Skin of body (tissue), 2 donors: ENCODE data around the gene RSU1. TPM values are rescaled to one million over a fixed set of nuclear protein-coding genes. Genes with fewer than 3 reads are reported as not detected.
"Not testable (repeated sequence)": the region's sequence is repeated elsewhere in the genome, so short reads cannot be mapped to it uniquely, and the experiment has no call there.

Experiments used
- DNase-seq: peaks from one replicate; lab custom pipeline; 2025; lab: John Stamatoyannopoulos, UW
- total RNA-seq: library from RNA; depleted of rRNA; stranded (reverse); fragments of >200 nt; gene quantifications from one replicate; pipeline ENCODE4 v1.2.3, GENCODE V29; 2014

RSU1 gene
- total RNA-seq, 1 donor from 2014 or later = 27.3 TPM

DNA sequence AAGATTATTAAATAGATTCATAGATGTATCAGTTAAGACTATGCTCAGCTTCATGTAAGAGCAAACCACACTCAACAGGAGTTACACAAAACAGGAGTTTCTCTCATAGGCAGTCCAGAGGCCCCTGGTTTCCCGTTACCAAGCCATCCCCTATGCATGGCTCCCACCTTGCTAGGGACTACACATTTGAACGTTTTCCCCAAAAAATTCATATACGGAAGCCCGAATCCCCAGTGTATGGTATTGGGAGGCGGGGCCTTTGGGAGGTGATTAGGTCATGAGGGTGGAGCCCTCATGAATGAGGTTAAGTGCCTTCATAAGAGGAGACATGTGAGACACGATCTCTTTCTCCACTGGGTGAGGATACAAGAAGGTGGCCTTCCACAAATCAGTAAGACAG lies 29.1 kb downstream of the RSU1 start:
- DNase-seq = no peak

DNA sequence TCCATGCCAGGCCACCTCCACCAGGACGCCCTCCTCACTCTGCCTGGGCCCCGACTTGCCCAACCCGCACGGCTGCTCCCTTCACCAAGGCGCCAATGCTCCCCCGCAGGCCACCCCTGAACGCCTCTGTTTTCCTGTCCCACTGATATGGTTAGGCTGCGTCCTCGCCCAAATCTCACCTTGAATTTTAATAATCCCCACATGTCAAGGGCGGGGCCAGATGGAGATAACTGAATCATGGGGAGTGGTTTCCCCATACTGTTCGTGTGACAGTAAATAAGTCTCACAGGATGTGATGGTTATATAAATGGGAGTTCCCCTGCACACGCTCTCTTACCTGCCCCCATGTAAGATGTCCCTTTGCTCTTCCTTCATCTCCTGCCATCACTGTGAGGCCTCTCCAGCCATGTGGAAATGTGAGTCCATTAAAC lies 29.8 kb downstream of the RSU1 start:
- DNase-seq = no peak

DNA sequence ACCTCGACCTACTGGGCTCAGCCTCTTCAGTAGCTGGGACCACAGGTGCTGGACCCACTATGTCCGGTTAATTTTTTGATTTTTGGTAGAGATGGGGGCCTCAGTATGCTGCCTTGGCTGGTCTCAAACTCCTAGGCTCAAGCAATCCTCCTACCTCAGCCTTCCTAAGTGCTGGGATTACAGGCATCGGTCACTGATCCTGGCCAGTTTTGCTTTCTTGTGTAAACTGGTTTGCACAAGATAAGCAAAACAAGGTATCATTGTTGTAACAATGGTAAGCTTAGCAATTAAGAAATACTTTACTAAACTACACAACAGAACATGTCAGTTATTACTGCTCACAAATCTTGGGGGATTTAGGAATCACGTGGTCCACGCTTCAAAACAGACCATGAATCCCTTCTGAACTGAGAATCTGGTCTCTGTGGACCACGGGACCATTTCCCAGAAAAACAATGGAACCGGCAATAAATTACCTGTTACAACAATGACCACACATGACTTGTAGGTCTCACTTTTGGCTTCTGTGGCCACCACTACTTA lies 36.8 kb downstream of the RSU1 start:
- no peak for DNase-seq

DNA sequence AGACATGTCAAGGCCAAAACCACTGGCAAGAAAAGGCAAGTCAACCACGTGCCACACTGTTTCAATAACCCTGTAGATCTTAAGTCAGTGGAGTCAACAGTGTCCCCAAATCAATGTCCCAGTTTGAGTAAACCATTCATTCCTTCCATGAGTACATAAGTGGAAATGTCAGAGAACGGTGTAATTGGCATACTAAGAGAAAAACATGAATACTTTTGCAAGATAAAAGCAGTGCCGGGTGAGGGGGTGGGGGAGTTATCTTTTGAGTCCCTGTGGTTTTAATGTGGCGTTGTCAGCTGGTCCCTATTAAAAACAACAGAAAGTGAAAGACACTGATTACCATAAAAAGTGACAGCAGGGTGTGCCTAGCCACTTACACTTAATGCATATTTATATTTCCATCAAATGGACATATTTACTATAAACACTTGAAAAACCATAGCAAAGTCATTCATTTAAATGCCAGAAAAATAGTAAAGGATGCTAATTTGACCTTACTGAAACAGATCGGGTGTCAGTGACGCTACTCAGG lies 37.8 kb downstream of the RSU1 start:
- no peak for DNase-seq

DNA sequence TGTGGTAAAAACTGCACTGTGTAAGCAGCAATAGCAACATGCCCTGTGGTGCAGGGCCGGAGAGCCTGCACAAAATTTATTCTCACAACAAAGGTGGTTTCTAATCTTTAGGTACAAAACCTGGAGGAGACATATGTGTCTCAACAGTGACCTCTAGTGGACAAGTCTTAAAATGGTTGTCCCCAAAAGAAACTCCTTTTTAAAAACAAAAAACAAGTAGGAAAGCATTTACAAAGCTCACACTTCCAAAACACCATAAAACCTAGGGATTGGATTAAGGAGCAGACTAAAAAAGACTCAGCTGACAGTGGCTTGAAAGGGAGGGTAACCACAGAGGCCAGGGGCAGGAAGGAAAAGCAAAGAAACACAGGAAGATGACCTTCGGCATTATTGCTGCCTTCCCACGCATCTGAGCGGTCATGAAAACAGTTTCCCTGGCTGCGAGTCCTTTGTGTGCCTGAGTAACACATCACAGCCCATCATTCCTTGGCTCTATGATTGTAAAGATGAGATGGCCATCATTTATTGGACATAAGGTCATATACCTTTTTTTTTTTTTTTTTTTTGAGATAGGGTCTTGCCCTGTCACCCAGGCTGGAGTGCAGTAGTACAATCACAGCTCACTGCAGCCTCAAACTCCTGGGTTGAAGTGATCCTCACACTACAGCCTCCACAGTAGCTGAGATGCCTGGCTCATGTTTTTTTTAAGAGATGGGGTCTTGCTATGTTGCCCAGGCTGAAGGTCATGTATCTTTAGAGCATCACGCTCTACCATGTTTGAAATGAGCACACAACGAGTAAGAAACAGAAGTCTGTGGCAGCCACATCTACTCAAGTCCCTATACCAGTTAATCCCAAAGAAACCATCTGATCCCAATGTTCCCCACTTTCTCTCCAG lies 39.5 kb downstream of the RSU1 start:
- peak; percentile 21 for DNase-seq

DNA sequence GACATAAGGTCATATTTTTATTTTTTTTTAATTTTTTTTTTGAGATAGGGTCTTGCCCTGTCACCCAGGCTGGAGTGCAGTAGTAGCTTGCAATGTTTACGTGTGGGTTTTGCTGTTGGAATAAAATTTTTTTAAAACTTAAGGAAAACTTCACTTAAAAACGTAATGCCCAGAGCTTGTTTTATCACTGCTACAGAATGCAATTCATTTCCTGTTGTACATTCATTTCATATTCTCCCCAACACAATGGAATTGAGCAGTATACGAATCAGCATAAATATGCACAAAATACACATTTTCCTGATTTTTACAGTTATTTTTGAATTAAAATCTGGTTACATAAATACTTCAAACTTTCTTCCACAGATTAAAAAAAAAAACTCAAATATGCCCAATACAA lies 40.3 kb downstream of the RSU1 start:
- no peak for DNase-seq

DNA sequence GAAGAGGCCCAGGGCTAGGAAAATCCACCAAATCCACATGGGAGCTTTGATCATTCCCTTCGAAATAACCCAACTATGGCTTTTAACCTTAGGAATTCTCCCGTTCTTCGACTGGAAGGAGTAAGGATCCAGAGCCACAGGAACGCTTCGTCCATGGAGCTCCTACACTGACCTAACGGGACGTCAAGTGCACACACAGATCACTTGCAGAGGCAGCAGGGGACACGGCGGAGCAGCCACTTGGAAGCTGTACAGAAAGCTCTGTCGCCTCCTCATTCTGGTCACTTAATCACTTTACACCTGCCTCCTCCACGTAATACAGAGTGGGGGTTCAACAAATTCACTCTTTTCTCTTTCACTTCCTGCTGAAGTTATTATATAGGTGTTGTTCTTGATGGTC lies 43.9 kb downstream of the RSU1 start:
- no peak for DNase-seq

DNA sequence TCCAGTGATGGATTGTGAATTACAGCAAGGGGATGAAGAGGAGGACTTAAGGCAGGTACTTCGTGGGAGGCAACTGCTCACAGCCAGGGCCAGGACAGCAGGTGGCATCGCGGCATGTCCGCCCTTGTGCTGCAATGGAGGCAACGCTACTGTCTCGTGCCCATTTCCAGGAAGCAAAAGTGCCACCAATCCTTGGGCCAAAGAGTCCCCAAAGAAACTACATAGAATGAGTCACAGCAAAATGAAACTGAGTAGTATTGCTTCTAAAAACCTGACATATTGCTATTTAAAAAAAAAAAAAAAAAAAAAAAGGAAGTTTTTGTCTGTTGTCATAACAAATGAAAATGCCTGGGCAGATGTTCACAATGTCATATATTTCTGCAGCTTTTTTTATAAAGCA lies 46.6 kb downstream of the RSU1 start:
- DNase-seq = no peak

DNA sequence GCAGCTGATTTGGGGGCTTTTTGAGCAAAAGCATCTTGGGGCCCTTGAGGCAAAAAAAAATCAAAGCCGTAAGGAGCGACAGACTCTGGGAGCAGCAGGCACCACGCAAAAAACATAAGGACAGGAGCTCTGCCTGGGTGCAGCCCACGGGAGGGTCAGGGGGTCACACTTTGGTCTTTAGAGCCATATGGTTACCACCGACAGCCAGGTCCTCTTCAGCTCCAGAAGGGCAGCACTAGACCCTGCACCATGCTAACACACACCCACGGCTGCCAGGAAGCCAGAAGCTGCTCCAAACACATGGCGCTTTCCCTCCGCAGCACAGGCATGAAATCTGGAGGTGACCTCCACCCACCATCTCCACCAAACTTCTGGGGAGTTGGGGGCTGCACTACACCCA lies 47.1 kb downstream of the RSU1 start:
- DNase-seq = no peak

DNA sequence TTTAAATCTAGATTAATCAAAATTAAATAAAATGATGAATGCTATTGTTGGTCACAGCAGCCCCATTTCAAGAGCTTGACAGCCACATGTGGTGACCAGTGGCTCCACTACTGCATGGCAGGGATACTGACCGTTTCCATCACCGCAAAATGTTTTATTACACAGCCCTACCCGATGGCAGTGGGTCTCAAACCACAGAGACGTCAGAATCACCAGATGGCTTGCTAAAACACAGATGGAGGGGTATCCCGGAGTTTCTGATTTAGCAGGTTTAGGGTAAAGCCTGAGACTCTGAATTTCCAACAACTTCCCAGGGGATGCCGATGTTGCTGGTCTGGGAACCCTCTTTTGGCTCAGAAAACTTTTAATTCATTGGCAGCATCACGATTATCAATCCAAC lies 47.9 kb downstream of the RSU1 start:
- DNase-seq = no peak

DNA sequence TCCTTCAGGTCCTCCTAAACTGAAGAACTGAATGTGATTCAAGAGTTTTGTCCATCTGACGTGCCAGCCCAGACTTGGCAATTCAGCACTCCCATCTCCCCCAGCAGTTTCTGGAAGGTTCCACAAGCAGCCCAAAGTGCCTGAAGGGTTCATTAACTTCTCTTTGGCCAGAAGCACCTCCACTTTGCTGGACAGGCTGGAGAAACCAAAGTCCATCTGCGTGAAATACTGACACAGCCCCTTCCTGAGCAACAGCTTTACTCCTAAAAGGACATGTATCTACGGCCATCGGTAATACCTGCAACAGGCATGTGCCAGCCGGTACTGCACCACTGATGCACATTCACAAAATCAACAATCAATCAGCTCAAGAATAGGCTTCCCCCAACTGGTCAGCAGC lies 48.5 kb downstream of the RSU1 start:
- DNase-seq = no peak

DNA sequence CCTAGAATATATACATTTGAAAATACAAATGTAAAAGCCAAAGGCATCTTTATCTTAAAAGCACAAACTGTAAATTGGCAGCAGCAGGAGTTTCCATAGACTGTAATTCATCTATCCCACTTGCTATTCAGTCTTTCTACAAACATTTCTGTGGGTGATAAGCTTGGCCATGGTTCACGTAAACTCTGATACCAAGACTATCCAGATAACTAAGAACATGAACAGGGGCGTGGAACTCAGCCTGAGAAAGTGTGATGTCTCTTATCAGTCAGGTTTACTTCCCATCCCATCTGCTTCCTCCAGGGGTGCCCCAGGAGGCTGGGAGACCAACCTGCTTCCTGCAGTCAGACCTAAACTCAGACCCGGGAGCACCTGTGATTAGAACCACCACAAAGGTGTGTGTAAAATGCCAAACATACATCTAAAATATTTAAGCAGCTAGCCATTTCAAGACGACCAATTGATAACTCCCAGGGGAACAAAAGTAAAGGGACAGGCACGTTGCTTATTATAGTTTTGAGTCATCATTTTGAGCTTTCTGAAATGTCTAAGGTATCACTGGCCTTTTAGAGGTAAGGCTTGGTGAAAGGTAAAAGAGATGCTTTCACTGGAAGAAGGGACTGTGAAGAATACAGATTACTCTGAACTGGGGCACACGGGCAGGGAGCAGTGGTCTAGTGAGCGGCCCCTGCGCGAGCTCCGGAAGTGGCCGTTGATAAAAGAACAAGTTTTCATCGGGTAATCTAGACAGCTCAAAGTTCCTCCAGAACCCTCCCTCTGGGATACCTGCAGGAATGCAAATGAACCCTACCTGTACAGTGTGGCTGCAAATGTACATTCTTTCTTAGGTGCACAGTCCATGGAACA lies 51.5 kb downstream of the RSU1 start:
- DNase-seq = no peak

DNA sequence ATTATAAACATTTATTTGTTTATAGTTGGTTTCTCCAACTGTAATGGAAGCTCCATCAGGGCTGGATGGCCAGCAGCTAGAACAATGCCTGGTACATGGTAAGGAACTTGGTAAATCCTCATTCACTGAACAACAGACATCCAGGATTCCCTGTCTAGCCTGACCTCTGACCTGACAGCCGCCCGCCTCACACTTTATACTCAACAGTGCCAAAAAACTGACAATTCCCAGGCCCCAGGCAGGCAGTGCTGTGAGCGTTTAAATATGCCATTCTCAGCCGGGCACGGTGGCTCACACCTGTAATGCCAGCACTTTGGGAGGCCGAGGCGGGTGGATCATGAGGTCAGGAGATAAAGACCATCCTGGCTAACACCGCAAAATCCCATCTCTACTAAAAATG lies 55.9 kb downstream of the RSU1 start:
- no peak for DNase-seq

DNA sequence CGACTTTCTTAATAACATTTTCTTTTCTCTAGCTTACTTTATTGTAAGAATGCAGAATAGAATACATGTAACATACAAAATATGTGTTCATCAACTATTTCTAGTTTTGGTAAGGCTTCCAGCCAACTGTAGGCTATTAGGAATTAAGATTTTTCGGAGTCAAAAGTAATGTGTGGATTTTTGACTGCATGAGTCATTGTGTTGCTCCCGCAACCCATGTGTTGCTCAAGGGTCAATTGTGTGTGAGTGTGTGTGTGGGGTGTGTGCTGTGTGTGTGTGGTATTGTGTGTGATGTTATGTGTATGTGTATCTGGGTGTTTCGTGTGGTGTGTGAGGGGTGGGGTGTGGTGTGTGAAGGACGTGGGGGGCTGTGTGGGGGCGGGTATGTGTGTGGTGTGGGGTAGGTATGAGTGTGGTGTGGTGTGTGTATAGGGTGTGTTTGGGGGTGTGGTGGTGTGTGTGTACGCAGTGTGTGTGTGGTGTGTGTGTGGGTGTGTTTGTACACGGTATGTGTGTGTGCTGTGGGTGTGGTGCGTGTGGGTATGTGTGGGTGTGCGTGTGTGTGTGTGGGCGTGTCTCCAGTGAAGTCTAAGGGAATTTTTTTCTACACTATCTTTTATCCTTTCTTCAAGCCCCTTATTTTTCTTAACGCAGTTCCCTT lies 60.5 kb downstream of the RSU1 start:
- no peak for DNase-seq

DNA sequence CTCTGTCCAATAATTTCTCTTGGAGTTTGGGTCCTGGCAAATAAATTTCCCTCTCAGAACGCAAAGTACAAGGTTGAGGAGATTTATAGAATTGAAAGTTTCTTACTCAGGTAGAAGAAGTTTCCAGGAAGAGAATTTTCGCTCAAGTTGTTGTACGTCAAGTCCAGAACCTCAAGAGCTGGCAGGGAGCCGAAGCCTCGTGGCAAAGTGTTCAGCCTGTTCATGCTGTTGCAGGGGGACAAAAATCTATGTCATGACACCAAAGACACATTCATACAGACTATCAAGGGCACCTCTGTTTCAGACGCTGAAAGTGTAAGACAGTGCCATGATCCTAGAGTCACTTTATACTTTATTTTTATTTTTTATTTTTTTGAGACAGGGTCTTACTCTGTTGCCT lies 62.5 kb downstream of the RSU1 start:
- DNase-seq = no peak

DNA sequence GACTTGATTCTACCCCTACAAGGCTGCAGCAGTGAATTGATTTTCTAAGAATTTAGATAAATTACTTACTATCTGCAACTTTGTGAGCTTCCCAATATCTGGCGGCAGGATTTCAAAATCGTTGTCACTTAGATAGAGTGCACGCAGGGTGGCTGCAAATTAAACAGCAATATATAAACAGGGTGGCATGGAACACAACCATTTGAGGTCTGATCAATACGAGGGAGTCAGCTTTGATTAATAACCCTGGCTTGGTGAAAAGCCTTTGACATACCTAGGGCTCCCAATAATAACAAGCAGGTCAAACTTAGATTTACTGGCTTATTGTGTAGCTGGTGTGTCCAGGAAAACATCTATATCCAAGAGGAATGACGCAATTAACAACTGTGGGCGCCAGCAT lies 64.4 kb downstream of the RSU1 start:
- DNase-seq = not testable (repeated sequence)

DNA sequence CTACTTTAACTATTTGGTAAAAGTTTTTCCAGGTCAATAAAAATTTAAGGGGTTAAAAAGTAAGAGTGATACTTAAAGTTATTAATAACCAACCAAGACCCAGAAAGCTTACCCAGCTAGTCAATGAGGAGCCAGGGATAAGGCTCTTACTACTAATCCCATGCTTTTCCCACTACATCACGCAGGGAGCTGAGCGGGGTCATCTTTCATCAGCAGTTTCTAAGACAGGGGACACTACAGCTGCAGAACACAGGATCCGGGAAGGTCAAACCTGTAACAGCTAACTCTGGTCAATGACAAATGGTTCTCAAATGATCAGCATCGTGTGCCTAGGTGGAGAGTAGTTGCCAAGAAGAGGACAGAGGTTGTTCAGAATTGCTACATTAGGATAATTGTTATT lies 65.1 kb downstream of the RSU1 start:
- no peak for DNase-seq

DNA sequence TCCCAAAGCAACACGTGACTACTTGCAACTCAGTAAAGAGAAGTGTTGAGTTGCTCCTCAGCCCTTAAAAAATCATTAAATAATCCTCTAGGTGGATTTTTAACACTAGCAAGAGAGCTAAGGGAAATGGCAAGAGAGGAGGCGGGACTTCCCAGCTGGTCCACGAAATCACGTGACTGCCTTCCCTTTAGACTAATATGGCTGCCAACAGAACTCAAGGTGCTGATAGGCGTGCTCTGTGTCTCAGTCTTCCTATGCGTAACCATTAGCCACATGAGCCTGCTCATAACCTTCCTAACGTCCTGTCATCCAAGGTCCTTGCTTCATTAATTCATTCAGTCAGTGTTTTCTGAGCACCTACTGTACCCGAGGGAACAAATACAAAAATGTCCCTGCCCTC lies 66.0 kb downstream of the RSU1 start:
- DNase-seq = no peak

DNA sequence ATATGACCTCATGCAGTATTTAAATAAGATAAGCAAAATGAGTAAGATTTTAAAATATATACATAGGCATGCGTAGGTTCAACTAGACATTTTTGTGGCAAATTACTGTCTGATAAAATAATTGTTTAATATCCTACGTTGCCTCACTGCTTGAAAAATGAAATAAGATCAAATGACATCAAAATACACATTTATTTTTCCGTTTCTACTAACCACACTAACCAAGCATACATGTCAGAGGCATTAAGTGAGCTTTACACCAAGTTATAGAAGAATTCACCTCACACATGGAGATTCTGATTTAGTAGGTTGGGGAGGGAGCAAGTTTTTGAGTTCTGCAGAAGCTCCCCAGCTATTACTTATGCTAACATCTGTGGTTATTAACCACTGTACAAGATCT lies 66.8 kb downstream of the RSU1 start:
- no peak for DNase-seq

DNA sequence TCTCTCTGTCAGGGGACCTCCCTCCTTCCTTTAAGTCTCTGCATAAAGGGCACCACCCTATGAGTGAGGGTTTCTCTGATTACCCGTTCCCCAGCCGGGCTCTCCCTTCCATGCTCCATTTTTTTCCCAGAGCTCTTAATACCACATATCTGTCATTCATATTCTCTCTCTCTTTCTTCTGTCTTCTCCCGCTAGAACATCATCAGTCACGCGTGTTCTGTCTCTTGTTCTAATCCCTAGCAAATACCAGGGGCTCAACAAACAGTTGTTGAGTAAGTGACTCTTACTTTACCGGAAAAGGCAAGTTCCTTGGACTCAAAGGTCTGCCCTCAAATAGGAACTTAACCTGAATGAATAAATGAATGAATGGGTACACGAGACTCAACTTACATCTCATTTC lies 68.5 kb downstream of the RSU1 start:
- no peak for DNase-seq

DNA sequence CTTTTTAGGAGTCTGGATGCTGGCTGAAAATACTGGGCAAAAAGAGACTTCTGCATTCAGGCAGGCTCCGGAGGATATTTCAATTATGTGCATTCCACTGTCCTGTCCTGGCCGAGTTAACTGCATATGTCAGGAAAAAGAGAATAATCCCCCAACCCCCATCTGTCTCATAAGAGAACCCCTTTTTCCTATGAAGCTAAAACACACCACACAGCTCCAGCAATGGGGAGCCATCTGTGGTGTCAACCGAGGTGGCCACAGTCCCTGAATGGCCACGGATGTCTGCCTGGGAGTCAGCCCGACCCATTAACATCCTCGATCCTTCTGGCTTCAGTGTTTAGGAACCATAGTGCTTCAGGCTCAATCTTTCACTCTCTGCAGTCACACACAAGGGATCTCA lies 70.4 kb downstream of the RSU1 start:
- DNase-seq = no peak

DNA sequence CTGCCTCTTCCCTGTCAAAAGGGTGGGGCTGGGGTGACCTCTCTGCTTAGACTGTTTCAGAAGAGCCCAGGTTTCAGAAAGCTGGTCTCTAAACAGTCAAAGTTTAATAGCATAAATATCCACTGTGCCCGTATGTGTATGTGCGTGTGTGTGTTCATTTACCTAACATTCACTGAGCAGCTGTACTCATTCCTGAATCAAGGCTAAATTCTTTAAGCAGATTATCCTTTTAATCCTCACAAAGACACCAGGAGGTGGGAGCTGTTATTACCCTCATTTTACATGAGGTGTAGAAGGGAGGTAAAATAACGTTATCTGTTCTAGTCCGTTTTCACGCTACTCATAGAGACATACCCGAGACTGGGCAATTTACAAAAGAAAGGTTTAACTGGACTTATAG lies 72.2 kb downstream of the RSU1 start:
- no peak for DNase-seq
